Bone marrow (tissue), 2 donors: ENCODE results near the gene CIDEB.
"Not testable (repeated sequence)": the region's sequence is repeated elsewhere in the genome, so short reads cannot be mapped to it uniquely, and the experiment has no call there.

Source experiments
- DNase-seq, 2 donors: peaks; one replicate each; lab custom pipeline; 2025; lab: John Stamatoyannopoulos, UW

The CIDEB gene, protein sequence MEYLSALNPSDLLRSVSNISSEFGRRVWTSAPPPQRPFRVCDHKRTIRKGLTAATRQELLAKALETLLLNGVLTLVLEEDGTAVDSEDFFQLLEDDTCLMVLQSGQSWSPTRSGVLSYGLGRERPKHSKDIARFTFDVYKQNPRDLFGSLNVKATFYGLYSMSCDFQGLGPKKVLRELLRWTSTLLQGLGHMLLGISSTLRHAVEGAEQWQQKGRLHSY

DNA sequence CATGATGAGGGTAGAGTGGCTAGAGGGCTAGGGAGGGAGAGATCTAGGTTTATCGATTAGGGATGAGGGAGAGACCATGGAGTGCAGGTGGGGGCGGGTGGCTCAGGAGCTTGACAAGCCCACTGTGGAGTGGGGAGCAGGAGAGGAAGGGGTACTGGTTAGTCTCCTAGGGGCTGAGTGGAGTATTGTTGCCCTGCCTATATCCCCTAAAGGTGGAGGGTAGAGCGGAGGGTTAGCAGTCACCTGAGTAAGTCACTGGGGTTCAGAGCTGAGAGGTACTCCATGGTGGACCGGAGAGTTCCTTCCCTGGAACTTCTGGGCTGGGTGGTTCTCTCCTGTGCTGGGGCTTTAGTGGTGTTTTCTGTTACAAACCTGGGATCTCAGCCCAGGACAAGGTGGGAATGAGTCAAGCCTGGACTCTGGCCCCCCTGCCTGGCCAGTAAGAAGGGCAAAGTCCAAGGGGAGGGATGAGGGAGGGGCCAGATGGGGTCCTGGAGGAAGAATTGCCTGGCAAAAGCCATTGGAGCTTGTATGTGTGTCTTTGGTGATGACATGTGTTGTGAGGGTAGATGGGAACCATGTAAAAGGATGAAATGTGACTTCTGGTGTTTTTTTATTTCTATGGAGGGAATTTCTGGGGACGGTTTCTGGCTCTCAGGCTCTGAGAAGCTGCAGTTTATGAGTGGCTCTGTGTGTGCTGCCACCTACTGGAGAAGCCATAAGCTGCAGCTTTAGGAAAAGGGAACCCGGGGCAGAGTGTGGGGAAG lies at the start of gene CIDEB:
Gene CIDEB (minus strand): TSS at position 403 of the 767 bp plus-strand sequence. CDS start 119 bp downstream, at position 284.
- DNase-seq, result peak; percentile 29 to 52

DNA sequence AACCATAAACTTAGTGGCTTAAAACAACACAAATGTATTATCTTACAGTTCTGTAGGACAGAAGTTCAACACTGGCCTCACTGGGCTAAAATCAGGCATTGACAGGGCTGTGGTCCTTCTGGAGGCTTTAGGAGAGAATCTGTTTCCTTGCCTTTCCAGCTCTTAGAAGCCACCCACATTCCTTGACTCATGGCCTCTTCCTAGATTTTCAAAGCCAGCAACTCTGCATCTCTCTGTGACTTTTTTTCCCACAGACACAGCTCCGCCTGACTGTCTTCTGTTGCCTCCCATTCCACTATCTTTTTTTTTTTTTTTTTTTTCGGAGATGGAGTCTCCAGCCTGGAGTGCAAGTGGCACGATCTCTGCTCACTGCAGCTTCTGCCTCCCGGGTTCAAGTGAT lies 48.4 kb upstream of the CIDEB start:
- DNase-seq, result no peak

DNA sequence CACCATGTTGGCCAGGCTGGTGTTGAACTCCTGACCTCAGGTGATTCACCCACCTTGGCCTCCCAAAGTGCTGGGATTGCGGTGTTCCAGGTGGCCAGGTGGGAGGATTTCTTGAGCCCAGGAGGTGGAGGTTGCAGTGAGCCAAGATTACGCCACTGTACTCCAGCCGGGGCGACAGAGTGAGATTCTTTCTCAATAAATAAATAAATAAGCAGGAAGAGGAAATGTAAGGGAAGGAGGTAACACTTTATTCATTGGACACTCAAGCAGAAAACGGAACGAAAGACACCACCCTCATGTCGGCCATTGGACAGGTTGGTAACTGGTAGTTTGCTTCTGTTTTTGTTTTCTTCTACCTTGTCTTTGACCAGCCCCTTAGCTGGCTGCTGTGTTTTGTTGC lies 47.2 kb upstream of the CIDEB start:
- no peak for DNase-seq

DNA sequence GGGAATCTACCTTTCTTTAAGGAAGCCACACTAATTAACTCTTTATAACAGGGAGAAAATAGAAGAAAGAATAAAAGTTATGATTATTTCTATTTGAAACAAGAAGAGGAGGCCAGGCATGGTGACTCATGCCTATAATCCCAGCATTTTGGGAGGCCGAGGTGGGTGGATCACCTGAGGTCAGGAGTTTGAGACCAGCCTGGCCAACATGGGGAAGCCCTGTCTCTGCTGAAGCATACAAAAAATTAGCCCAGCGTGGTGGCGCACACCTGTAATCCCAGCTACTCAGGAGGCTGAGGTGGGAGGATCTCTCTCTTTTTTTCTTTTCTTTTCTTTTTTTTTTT lies 46.7 kb upstream of the CIDEB start:
- DNase-seq, result not testable (repeated sequence)

DNA sequence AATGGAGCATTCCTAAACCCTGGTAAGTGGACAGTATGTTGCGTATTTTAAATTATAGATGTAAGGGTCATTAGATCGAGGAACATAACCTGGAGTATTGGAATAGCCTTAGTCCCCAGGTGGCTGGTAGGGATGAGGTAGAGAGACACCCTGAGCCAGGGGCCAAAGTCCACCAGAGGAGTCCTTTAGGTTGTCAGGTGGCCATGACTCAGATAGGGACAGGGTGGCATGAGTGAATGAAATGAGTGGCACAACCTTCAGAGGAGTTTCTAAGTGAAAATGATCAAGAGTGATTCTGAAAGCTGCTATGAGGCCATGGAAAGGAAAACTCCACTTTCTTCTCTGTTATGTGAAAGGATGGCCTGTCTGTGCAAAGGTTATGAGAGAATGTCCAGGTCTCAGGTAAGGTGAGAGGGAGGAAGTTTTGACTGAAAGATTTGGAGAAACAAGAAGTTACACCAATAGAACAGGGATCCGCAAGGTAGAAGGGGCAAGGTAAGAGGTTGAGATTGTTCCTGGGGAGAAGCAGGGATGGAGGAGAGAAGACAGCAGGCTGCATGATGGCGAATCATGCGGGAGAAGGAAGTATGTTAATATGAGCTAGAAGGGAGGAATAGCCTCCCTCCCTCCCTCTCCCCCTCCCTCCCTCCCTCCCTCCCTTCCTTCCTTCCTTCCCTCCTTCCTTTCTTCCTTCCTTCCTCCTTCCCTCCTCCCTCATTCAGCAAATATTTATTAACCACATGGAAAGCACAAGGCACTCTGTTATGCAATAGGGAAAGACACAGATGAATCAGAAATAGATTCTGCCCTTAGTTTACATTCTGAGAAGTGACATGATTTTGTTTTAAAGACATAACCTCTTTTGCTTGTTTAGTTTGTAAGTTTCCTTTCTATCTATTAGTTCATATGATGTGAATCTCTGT lies 46.0 kb upstream of the CIDEB start:
- no peak for DNase-seq

DNA sequence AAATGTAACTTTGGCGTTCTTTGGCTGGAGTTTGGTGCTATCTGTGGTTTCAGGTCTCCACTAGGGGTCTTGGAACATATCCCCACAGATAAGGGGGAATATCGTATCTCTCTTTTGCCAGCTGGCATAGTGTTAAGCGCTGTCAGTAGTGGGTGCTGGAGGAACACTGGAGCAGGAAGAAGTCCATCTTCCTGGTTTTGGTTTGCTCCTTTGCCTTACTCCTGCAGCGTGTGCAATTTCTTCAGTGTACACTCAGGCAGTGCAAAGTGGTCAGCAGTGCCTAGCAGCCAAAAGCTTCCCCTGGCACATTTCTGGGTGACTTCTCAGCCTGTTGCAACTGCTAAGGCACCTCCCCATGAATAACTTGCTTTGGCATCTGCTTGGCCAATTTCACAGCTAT lies 43.7 kb upstream of the CIDEB start:
- DNase-seq, result no peak

DNA sequence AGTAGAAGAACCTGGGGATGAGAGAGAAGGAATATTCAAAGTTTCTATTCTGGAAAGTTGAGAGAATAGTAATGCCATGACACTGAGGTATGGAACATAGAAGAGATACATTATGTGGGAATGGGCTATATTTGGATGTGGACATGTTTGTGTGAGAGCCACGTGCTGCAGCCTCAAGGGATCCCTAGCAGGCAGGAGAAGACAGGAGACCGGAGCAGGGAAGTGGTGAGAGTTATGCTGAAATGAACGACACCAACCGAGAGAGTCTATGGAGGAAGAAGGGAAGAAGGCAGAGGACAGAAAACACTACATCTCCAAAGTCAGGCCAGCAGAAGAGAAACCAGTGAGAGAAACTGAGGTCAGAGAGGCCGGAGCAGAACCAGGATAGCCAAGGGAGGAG lies 42.0 kb upstream of the CIDEB start:
- no peak for DNase-seq

DNA sequence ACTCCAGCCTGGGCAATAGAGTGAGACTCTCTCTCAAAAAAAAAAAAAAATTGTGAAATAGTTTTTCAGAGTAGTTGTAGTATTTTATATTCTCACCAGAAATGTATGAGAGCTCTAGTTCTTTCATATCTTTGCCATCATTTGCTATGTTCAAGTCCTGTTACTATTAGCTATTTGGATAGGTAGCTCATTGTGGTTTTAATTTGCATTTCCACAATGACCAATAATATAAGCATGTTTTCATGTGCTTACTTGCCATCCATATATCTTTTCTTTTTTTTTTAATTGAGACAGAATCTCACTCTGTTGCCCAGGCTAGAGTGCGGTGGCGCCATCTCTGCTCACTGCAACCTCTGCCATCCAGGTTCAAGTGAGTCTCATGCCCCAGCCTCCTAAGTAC lies 40.4 kb upstream of the CIDEB start:
- no peak for DNase-seq

DNA sequence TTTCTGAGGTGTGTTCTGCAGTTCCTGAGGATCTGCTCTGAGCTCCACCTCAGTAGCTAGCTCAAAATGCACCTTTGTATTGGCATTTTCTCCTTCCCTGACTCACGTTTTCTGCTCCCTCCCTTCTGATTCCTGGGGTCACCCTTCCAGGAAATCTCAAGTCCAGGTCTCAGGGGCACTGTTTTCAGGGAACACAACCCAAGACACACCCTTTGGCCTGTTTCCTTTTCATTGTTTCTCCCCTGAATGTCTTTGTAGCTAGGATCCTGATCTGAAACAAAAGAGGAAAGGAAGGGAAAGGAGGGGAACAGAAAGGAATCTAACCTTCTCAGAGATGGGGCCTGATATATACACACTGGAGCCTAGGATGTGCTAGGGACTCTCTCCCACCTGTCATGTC lies 39.4 kb upstream of the CIDEB start:
- DNase-seq, result no peak

DNA sequence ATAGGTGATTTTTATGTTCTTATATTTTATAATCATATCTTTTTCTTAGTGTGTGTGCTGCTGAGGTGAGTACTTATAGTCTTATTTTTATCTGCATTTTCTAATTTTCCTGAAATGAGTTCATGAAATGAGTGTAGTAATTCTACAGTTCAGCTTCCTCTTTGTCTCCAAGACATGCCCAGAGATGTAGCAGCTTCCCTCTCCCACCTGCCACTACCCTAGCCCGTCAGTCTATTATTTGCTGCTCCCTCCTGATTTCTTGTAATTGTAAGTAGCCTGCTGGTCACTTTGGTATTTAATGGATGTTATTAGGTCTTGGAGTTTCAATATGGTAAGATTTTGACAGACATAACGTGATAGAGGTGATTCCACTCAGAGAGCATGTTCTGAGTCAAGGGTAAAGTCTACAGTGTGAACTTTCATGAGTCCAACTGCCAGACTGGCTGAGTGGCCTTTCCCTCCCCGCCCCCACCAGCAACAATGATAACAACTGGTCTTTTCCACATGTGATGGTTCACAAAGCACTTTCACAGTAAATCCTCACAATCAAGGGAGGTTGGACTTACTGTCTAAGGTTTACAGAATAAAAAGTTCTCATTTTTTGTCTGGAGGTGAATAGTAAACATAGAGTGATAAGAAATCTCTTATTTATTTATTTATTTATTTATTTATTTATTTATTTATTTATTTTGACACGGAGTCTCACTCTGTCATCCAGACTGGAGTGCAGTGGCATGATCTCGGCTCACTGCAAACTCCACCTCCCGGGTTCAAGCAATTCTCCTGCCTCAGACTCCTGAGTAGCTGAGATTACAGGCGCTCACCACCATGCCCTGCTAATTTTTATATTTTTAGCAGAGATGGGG lies 36.3 kb upstream of the CIDEB start:
- DNase-seq, result no peak

DNA sequence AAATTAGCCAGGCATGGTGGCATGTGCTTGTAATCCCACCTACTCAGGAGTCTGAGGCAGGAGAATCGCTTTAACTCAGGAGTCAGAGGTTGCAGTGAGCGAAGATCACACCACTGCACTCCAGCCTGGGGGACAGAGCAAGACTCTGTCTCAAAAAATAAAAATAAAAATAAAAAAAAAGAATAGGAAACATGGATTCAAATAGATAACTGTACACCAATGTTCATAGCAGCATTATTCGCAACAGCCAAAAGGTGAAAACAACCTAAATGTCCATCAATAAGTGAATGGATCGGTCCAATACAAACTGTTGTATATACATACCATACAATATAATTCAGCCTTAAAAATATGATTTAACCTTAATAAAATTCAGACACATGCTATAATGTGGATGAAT lies 35.1 kb upstream of the CIDEB start:
- no peak for DNase-seq

DNA sequence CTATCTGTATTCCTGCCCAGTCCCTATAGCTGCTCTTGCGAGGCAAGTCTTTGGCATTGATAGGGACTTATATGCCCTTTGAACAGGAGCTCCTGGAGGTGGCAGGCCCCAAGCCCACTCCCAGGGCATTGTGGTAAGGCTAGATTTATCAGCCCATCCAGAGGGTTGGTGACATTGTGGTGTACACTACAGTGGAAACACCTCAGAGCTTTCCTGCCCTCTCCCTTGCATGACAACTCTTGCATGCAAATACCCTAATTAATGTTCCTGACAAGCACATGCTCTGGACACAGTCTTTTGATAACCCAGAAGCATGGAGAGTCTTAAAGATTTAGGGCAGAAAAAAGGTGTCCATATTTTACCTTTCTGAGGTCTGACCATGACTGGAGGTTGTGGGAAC lies 32.8 kb upstream of the CIDEB start:
- no peak for DNase-seq

DNA sequence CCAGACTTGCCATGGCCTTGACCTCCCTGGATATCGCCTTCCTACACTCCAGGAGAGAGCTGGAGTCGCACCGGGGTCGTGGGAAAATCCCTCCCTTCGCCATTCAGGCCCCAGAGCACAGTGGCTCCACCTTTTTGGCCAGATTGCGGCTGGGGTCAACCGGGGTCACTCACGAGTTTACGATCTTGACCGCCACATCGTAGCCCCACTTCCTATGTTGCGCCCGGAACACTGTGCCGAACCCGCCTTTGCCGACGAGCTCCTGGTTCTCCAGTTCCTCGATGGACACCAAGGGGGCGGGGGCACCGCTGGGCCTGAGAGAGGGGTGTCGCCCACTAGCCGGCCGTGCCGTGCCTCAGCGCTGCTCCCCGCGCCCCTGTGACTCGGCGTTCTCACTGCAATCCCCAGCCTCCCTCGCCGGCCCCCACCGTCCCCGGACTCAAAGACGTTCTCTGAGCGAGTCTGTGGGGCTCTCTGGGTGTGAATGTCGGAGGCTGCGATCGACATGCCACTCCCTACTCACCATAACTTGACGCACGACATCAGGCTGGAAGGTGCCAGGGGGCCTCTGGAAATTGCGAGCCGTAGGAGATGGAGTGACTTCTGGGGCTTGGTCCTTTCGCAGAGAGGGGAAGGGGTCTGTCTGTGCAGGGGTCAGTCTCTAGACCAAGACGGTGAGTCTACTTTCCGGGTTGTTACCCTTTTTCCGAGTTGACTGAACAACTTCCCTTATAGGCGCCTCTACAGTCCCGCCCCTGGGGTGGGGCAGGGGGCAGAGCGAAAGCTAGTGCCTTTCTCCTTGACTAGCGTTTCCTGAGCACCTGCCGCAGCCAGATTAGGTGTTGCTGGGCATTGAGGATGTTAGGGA lies 31.7 kb upstream of the CIDEB start, which contains the start of gene RIPK3:
Gene RIPK3 (minus strand): TSS at position 708 of the 868 bp plus-strand sequence. CDS start 165 bp downstream, at position 543.
- peak in 1 of 2 donors; percentile 26 for DNase-seq

DNA sequence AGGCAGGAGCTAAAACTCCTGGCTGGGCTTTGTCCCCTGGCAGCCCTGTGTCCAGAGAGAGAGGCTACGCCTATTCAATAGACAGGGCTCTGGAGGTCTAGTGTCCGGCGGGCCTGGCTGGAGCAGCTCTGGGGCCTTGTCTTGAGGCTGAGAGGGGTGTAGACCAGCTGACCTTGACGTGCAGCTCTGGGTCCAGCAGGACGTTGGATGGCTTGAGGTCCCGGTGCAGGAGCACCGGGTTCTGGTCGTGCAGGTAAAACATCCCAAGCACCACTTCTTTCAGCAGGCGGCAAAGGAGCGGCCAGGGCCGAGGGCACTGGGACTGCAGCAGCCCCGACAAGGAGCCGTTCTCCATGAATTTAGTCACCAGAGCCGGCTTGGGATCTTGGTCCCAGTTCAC lies 31.1 kb upstream of the CIDEB start:
- no peak for DNase-seq

DNA sequence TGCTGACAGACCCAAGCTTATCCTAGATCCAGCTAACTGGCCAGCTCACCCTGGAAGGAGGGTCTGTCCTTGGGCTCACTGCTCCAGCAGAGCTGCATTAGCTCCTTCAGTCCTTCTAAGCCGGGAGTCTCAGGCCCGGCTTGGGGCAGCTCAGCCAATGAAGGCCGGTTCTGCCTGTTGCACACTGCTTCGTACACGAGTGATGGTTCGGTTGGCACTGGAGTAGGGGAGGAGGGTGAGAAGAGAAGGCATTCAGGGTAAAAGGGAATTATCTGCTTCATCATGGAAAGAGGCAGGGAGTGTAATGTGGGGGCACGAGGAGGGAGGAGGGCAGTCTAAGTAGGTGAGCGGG lies 30.0 kb upstream of the CIDEB start:
- no peak for DNase-seq

DNA sequence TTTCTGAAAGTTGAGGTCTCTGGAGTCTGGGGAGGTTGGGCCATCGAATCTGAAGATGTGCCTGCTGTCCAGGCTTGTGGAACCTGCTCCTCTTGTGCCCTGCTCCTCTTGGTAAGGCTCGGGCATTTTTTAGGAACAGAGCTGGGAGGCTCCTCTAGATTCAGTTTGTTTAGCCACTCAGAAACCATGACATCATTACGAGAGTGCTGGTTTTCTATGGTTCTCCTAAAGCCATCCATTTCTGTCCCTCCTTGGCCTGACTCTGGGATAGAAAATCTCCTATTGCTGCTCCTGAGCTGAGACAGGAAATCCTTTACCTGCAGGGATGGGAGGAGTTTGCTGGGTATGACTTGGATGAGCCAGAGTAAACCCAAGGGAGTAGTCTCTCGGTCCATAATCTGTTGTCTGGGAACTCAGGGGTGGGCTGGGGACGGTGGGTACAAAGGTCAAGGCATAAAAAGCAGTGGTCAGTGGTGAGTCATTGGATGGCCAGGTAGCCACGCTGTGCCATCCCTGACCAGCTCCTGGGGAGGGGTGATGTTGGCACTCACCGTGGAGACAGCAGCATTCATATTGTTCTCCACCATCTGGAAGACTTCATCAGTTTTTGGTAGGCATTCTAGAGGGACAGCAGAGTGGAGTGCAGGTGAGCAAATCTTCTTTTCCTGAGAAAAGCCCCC lies 29.5 kb upstream of the CIDEB start:
- DNase-seq, result no peak

DNA sequence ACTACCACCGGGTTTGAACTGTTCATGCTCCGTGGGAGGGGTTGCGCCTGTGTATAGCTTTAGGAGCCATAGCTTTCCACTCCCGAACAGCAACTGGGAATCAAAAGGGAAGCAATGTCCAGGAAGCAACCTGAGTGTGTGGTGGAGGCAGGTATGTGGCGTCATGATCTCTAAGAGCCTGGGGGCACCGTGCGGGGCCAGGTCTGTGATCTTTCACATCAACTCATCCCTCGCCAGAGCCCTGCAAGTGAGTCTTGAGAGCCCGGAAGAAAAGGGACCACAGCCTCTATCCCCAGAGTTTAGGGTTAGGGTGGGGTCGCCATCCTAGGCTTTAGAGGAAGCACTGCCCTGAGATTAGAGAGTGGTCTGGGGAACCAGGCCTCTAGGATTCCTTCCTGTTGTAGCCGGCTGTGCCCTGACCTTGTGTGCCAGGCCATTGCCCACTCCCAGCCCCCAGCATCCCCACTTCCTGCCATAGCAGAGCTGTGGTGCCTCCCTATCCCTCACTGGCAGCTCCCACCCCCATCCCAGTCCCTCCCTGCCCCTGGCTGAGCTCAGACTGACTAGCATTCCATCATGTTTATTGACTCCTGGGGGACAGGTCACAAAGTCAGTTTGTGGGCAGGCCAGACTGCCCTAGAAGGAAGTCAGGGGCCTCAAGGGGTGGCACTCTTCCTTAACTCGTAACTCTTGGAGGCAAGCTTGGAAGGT lies 27.8 kb upstream of the CIDEB start:
- no peak for DNase-seq

DNA sequence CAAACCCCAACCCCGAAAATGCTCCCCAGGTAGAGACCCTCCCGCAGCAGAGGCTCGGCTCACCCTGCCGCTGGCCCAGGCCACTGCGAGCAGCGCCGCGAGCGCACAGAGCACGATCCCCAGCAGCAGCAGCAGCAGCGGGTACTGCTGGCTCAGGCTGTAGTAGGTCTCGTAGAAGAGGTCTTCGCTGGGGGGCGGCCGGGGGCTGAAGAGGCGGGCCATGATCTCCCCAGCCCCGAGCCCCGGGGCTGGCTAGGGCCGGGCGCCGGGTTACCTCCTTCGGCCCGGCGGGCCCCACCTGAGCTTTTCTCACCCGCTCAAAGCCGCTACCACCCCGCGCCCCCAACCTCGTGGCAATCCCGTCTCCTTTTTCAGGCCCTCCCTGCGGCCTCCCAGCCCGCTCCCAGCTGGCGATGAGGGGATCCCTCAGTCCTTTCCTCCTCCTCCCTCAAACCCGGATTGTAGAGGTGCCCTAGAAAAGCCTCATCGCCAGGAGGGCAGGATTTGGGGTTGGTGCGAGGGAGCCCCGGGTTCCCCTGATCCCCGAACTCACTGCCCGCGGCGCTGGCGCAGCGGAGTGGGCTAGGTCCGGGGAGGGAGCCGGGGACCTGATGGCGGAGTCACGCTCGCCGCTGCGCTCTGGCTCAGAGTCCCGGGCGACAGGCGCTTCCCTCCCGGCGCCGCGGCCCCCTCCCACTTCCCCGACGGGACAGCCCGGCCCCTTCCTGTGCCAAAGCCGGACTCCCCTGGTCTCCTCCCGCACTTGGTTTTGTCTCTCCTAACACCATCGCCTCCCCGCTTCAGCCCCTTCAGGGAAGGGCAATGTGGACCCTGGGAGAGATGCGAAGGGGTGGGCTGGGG lies 26.9 kb upstream of the CIDEB start, which contains the start of gene ADCY4:
Gene ADCY4 (minus strand): TSS at position 641 of the 861 bp plus-strand sequence. CDS start 419 bp downstream, at position 222.
- DNase-seq, result no peak
